Breast epithelium (tissue), 3 donors: ENCODE measurements around the gene GCSAM.

Source experiments
- POLR2A ChIP-seq: fragments of 450-650 bp; IDR thresholded peaks from one replicate; pipeline ENCODE4 v1.6.1; 2016; ENCODE audit warnings: antibody characterized with exemption, mild to moderate bottlenecking, moderate library complexity
- POLR2AphosphoS5 ChIP-seq, 3 donors: sonication (generic); formaldehyde crosslinking; IDR thresholded peaks; one replicate each; pipeline ENCODE4 v1.6.1; 2017; ENCODE audit warnings: antibody characterized with exemption in 3 of 3
- TF ChIP-seq, protein P1 (sequence below), 3 donors: fragments of 450-650 bp; IDR thresholded peaks; one replicate each; pipeline ENCODE4 v1.5.1; 2016 to 2017; ENCODE audit warnings: antibody characterized with exemption in 3 of 3, mild to moderate bottlenecking in 3 of 3, moderate library complexity in 3 of 3

DNA sequence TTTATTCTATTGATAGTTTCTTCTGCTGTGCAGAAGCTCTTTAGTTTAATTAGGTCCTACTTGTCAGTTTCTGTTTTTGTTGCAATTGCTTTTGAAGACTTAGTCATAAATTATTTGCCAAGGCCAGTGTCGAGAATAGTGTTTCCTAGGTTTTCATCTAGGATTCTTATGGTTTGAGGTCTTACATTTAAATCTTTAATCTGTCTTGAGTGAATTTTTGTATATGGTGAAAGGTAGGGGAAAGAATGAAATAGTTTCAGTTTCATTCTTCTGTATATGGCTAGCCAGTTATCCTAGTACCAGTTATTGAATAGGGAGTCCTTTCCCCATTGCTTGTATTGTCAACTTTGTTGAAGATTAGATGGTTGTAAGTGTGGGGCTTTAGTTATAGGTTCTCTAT is 10.6 kb upstream of the GCSAM start:
- TF ChIP-seq, protein P1, sequence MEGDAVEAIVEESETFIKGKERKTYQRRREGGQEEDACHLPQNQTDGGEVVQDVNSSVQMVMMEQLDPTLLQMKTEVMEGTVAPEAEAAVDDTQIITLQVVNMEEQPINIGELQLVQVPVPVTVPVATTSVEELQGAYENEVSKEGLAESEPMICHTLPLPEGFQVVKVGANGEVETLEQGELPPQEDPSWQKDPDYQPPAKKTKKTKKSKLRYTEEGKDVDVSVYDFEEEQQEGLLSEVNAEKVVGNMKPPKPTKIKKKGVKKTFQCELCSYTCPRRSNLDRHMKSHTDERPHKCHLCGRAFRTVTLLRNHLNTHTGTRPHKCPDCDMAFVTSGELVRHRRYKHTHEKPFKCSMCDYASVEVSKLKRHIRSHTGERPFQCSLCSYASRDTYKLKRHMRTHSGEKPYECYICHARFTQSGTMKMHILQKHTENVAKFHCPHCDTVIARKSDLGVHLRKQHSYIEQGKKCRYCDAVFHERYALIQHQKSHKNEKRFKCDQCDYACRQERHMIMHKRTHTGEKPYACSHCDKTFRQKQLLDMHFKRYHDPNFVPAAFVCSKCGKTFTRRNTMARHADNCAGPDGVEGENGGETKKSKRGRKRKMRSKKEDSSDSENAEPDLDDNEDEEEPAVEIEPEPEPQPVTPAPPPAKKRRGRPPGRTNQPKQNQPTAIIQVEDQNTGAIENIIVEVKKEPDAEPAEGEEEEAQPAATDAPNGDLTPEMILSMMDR (IDR thresholded peaks at IDR 0.05): no peak
- TF ChIP-seq POLR2A: no peak
- TF ChIP-seq POLR2AphosphoS5 (IDR thresholded peaks at IDR 0.05): no peak
